Mucosa of gallbladder (tissue), 1 donor: ENCODE results near the gene ACTG2. TPM values are rescaled to one million over a fixed set of nuclear protein-coding genes. Genes with fewer than 3 reads are reported as not detected.
"Not testable (repeated sequence)": the region's sequence is repeated elsewhere in the genome, so short reads cannot be mapped to it uniquely, and the experiment has no call there.

ENCODE experiments used
- DNase-seq: peaks from one replicate; pipeline ENCODE4 v3.0.0-alpha.2; 2020; ENCODE audit warnings: low spot score
- total RNA-seq: library from RNA; stranded (reverse); gene quantifications from one replicate; pipeline ENCODE4 v1.2.1, GENCODE V29; 2021
- donor health status: DM: no; HTN: no; CAD: no.

ACTG2 gene
- total RNA-seq, 1 donor from 2014 or later: 2,669 TPM

- DNase-seq: no peak
Observed at GRCh38 chr2:73935641-73936040, 42.8 kb downstream of the ACTG2 start.

DNA sequence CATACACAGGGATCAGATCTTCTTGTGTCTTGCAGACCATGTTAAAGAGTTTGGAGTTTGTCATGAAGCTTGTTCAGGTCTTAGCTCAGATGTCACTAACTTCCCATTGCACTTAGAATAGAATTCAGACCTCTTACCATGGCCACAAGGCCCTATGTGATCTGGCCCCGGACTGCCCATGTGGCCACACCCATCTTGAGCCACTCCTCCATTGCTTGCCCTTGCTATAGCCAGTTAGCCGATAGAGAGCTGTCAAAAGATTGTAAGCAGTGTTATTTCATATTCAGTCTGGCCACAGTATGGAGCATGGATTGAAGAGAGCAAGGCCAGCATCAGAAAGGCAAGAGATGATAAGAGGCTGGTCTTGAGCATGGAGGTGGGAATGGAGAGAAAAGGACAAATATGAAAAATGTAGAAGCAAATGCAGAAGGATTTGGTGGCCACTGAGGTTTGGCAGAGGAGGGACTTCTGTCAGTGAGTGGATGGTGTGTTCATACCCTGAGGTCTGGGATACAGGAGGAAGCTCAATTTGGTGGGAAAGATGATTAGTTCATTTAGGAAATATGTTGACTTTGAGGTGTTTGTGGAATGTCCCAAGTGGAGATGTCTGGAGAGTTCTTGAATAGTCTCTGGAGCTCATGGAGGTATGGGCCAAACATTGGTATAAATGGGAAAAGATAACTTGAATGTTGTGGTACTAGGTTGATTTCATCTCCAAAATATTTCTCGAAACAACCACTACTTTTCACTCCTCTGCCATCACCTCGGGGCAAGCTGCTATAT, 44.5 kb downstream of the ACTG2 start:
- no peak for DNase-seq

GRCh38 chr2:73937899-73938298, 45.1 kb downstream of the ACTG2 start:
- no peak for DNase-seq

- DNase-seq: no peak
Observed at GRCh38 chr2:73938718-73939352, 46.0 kb downstream of the ACTG2 start.

GRCh38 chr2:73939419-73939818, 46.6 kb downstream of the ACTG2 start:
- no peak for DNase-seq

DNA sequence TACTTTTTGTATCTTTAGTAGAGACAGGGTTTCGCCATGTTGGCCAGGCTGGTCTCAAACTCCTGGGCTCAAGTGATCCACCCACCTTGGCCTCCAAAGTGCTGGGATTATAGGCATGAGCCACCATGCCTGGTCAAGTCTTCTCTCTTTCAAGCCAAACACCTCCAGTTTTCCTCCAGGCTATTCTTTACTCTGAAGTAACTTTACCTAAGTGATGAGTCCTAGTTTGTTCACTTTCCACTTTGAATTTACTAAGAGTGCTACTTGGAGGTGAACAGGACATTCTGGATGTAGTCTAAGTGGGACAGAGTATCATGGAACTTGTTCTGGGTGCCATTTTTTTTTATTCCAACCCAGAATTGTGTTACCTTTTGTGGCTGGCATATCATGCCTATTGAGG, 47.3 kb downstream of the ACTG2 start:
- not testable (repeated sequence) for DNase-seq

DNA sequence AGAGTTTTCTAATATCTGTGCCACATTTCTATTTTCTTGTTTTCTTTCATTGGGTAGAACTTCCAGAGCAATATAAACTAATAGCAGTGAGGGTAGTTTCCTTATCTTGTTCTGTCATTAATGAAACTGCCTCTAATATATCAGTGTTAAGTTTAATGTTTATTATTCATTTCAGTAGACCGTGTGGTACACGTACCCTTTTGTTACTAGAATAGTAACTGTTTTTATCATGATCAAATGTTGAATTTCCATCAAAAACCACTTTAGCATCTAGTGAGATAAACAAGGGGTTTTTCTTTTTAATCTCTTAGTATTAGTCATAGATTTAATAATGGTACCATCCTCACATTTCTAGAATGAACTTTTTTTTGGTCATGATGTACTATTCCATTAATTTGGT, 49.9 kb downstream of the ACTG2 start:
- DNase-seq: no peak

GRCh38 chr2:73944714-73945113, 51.9 kb downstream of the ACTG2 start:
- no peak for DNase-seq

DNA sequence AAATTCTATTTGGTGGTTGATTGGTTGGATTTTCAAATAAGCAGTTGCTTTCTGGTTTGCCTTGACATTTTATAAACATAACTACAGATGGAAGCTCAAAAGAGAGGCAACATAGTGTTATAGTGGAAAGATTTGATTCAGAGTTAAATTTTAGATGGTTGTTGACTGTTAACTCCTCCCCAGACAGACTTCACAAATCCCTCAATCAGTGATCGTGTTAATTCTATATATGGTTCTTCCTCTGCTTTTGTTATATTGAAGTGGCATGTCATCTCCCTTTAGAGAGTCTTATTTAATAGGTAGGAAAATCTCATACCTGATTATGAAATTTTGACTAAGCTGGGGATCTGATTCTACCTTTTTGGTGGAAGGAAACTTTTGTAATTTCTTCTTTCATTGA, 53.4 kb downstream of the ACTG2 start:
- DNase-seq: no peak

- no peak for DNase-seq
Observed at GRCh38 chr2:73946666-73947065, 53.9 kb downstream of the ACTG2 start.

GRCh38 chr2:73947412-73948018, 54.7 kb downstream of the ACTG2 start:
- DNase-seq: no peak

DNA sequence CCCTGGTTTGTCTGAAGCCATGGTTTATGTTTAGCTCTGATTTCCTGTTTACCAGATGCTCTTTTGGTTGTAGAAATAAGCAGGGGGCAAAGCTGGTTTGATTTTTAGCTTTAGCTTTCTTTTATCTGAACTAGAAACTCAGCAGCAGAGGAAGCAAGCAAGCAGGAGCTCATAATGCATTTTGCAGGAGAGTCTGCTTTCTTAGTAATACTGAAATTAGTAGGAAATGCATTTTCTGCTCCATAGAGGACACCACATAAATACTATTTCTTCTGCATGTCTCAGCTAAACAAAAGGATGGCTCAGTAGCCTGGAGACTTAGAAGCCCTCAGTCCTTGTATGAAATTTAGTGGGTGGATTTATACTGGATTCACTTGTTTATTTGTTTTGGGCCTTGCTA, 57.0 kb downstream of the ACTG2 start:
- DNase-seq: no peak

DNA sequence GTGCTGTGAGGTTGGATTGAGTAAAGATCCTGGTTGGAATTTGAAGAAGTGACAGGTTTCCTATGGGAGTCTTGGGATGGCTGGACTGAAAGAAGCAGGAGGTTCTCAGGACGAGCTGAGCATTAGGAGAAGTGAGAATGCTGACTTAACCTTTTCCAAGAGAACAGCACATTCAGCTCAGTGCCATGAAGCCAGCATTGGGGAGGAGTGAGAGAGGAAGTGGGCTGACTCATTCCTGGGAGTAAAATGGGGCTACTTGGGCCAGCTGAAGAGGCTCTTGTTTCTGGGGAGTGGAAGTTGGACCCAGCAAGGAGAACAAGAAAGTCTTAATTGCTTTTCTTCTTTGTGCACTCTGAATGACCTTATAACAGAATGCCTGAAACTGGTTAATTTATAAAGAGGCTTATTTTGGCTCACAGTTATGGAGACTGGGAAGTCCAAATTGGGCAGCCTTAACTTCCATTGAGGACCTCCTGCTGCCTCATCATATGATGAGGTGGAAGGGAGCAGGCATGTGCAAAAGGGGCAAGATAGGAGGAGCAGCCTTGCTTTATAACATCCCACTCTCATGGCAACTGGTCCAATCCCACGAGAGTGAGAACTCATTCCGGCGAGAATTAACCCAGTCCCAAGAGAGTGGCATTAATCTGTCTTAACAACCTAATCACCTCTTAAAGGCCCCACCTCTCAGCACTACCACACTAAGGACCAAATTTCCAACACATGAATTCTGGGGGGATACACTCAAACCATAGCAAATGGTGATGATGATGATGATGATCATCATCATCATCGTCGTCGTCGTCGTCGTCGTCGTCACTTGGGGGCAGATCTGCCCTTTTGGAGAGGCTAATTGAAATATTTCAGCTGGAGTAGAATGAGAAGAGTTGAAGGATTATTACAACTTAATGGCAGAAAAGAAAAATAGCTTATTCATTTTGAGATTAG, 60.0 kb downstream of the ACTG2 start:
- no peak for DNase-seq

DNA sequence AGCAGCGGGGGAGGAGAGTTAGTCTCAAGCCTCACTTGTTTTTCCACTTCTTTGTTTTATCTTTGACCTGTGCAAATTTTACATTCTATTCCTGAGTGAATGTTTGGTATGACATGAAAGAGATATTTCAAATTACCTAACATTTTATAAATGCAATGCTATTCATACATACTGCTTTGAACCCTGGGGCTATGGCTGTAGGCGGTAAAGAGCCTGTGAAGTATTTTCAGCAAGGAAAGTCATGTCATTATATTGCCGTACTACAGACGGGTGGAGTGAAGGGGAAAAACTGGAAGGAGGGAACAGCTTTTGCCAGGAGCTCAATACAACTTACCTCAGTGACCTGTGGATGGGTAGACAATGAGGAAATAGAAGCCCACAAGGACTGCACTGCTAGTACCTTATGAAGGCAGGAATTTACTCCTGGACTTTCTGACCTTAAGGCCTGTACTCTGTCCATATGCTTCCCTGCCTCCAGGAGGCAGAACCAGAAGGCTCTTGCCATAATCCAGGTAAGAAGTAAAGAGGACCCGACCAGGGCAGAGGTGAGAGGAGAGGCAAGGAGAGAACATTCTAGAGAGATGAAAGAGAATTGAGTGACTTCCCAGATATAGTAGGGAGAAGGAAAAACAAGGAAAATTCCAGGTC, 63.5 kb downstream of the ACTG2 start:
- DNase-seq: no peak

DNA sequence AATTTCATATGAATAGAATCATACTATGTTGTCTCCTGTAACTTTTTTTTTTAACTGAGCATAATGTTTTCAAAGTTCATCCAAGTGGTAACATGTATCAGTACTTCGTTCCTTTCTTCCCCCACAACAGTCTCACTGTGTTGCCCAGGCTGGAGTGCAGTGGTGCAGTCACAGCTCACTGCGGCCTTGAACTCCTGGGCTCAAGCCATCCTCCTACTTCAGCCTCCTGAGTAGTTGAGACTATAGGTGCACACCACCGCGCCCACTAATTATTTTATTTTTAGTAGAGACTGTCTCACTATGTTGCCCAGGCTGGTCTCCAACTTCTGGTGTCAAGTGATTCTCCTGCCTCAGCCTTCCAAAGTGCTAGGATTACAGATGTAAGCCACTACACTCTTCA, 68.5 kb downstream of the ACTG2 start:
- no peak for DNase-seq

DNA sequence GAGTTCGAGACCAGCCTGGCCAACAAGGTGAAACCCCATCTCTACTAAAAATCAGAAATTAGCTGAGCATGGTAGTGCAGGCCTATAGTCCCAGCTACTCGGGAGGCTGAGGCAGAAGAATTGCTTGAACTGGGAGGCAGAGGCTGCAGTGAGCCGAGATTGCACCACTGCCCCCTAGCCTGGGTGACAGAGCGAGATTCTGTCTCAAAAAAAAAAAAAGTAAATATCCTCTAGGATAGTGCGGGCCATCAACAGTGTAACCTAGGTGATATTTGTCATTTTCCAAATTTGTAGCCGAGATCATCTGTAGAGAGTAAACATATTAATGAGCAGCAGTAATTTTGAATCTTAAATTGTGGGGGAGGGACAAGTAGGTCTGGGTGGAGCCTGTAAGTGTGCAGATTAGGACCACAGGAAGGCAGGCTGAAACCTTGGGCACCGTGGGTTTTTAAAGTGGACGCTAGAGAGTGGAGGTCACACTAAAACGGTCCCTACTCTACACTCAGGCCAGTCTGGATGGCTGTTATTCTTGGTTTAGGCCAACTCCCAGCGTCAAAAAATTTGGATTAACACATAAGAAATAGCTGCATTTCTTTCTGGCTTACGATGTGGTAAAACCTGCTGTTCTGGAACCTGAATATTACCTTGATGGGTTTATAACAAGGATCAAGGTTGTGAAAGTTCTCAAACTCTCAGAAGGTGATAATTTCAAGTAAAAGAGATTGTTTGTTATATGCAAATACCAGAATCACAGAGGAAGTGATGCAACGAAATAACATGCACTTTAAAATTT, 69.2 kb downstream of the ACTG2 start:
- DNase-seq: no peak

DNA sequence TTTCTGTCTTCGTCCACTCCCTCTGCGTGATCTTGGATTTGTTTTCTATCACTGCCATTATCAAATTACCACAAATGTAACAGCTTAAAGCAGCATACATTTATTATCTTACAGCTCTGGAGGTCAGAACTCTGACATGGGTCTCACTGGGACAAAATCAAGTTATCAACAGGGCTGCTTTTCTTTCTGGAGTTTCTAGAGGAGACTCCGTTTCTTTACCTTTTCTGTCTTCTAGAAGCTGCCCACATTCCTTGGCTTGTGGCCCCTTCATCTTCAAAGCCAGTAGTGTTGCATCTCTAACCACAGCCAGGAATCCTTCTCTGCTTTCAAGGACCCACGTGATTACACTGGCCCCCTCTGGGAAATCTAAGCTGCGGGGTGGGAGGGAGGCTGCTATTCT, 70.0 kb downstream of the ACTG2 start:
- DNase-seq: no peak

GRCh38 chr2:73963385-73964120, 70.7 kb downstream of the ACTG2 start:
- DNase-seq: no peak

DNA sequence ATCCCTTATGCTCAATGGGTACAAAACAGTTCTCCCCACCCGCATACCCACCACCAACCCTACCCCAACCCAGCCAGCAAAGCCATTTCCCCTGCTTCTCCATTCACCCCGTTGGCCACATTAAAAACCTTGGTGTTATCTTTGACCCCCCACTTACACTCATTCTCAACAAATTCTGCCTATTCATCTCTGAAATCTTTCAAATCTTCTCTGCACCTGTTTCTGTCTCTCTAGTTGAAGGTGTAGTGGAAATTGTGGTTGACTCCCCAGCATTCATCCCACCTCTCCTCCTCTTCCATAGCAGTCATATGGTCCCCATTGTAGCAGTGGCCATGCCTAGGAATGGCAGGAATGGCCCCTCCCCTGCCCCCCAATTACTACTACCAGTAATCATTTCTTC, 71.4 kb downstream of the ACTG2 start:
- DNase-seq: no peak

GRCh38 chr2:73965053-73965452, 72.2 kb downstream of the ACTG2 start:
- DNase-seq: no peak
